T-helper 2 cell treated with Interferon-gamma antibody and Interleukin-4, amounts not matched to agents 5 μg/mL and 100 μg/mL, for 36 hours (primary cell): ENCODE measurements around the gene LRRC23.
A peak's percentile ranks its signal among the peaks of the same experiment; 100 is the strongest.

Experiments
- DNase-seq: peaks from one replicate; pipeline ENCODE4 v3.0.0; 2021; ENCODE audit warnings: low spot score
- H3K27ac Mint-ChIP-seq: one replicate; pipeline ENCODE4 v1.8.0; 2021; ENCODE audit warnings: mild to moderate bottlenecking, mixed read lengths
- H3K27me3 Mint-ChIP-seq: one replicate; pipeline ENCODE4 v1.8.0; 2021; ENCODE audit warnings: low read depth, mixed read lengths
- H3K36me3 Mint-ChIP-seq: one replicate; pipeline ENCODE4 v1.8.0; 2021; ENCODE audit warnings: low read depth, mixed read lengths
- H3K4me1 Mint-ChIP-seq: one replicate; pipeline ENCODE4 v1.8.0; 2021; ENCODE audit warnings: low read depth, mixed read lengths
- H3K4me3 Mint-ChIP-seq: one replicate; pipeline ENCODE4 v1.8.0; 2022; ENCODE audit warnings: mild to moderate bottlenecking, moderate library complexity, mixed read lengths
- H3K9me3 Mint-ChIP-seq: one replicate; pipeline ENCODE4 v1.8.0; 2021; ENCODE audit warnings: mixed read lengths

LRRC23 gene

GRCh38 chr12:6954316-6955107 is 49.9 kb downstream of the LRRC23 start:
- Mint-ChIP-seq H3K36me3 (peaks cover 73% of the 10 kb centered on the region), H3K27ac (peak overlapping the region; percentile 93), H3K4me3 (peak overlapping the region; percentile 98), H3K27me3 (no peaks in the 10 kb centered on the region), H3K9me3 (no peaks in the 10 kb centered on the region), H3K4me1 (peaks cover 70% of the 10 kb centered on the region)
- DNase-seq, result no peak

GRCh38 chr12:6955108-6956020 is 50.7 kb downstream of the LRRC23 start:
- H3K9me3 Mint-ChIP-seq, result no peaks in the 10 kb centered on the region
- H3K27me3 Mint-ChIP-seq, result no peaks in the 10 kb centered on the region
- peaks cover 65% of the 10 kb centered on the region for H3K4me1 Mint-ChIP-seq
- H3K4me3 Mint-ChIP-seq, result peak overlapping the region; percentile 98
- H3K27ac Mint-ChIP-seq, result peak overlapping the region; percentile 93
- no peak for DNase-seq
- H3K36me3 Mint-ChIP-seq, result peaks cover 78% of the 10 kb centered on the region

GRCh38 chr12:6956021-6956727 is 51.6 kb downstream of the LRRC23 start:
- no peaks in the 10 kb centered on the region for H3K27me3 Mint-ChIP-seq
- H3K4me3 Mint-ChIP-seq, result peak overlapping the region; percentile 59
- no peak for DNase-seq
- H3K36me3 Mint-ChIP-seq, result peaks cover 82% of the 10 kb centered on the region
- peak overlapping the region; percentile 83 for H3K27ac Mint-ChIP-seq
- no peaks in the 10 kb centered on the region for H3K9me3 Mint-ChIP-seq
- peaks cover 65% of the 10 kb centered on the region for H3K4me1 Mint-ChIP-seq

DNA sequence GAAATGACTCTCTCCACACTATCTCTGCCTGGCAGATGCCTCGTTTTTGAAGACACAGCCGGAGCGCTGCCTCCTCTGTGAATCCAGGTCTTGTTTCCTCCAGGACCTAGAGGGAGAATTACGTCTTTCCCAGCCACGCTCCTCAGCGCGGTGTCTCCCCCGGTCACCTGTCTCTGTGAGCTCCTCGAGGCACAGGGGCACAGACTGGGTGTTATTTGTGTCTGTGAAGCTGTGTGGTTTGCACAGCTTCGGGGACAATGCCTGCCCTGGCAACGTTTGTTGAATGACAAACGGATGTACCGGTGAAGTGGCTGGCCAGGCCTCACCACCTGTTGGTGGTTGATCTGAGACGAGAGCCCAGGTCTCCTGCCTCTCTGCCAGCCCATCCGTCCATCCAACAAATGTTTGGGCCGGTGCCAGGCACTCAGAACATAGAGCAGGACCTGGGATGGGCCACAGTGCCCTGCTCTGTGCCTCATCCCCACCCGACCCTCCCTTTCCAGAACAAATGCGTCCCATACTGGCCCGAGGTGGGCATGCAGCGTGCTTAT is 52.6 kb downstream of the LRRC23 start:
- no peak for DNase-seq
- H3K36me3 Mint-ChIP-seq, result peaks cover 85% of the 10 kb centered on the region
- no peaks in the 10 kb centered on the region for H3K9me3 Mint-ChIP-seq
- H3K4me1 Mint-ChIP-seq, result peaks cover 76% of the 10 kb centered on the region
- H3K27me3 Mint-ChIP-seq, result no peaks in the 10 kb centered on the region
- peak overlapping the region; percentile 59 for H3K4me3 Mint-ChIP-seq
- peak overlapping the region; percentile 83 for H3K27ac Mint-ChIP-seq

- H3K36me3 Mint-ChIP-seq, result peaks cover 79% of the 10 kb centered on the region
- peaks cover 74% of the 10 kb centered on the region for H3K4me1 Mint-ChIP-seq
- peak overlapping the region; percentile 97 for H3K27ac Mint-ChIP-seq
- no peaks in the 10 kb centered on the region for H3K27me3 Mint-ChIP-seq
- H3K9me3 Mint-ChIP-seq, result no peaks in the 10 kb centered on the region
- peak overlapping the region; percentile 85 for H3K4me3 Mint-ChIP-seq
- DNase-seq, result no peak
Observed at GRCh38 chr12:6957741-6958608, 53.4 kb downstream of the LRRC23 start.

DNA sequence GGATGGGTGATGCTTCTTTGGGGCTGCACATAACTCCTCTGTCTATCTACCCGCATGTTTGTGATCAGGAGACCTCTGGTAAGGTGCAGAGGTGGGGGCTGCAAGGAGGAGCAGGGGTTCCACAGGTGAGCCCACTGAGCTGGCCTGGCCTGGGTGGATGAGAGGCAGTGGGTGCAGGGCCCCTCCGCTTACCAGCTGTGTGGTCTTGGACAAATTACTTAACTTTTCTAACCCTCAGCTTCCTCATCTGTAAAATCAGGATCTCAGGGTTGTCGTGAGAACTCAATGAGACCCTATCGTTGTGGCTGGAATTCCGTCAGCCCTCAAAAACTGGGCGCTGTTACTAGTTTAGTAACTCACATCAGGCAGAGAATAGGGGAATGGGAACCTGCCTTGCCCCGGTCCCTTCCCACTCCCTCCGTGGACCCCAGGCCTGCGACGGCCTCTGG is 54.0 kb downstream of the LRRC23 start:
- peaks cover 74% of the 10 kb centered on the region for H3K36me3 Mint-ChIP-seq

DNA sequence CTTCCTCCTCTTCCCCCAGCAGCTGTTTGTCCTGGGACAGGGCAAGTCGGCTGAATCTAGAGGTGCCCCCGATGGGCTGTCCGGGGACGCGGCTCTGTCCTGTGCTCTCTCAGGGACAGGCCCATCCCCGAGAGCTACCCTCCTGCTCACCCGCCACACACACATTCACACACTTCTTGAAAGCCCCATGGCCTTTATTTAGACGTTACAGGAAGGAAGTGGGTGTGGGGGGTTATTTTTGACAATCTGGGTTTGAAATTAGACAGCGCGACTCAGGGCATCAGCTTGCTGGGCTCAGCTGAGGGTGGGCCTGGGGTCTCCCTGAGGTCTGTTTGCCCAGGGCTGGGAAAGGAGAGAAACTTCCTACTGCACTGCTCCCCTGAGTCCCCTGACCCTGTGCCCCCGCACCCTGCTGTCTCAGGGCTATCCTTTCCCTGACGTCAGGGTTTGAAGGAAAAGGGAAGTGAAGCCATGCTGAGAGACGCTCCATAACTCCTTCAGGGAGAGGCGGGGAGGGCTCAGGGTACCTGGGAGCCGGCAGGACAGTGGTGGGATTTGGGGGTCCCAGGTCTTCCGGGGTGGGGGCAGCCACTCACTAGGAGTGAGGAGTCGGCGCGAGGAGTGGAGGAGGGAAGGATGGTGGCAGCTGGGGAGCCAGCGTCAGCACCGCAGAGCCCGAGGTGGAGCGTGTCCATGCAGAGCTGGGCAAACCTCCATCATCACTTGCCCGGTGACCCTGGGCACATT is 54.6 kb downstream of the LRRC23 start:
- H3K27ac Mint-ChIP-seq, result peak overlapping the region; percentile 97
- peaks cover 66% of the 10 kb centered on the region for H3K4me1 Mint-ChIP-seq
- no peaks in the 10 kb centered on the region for H3K9me3 Mint-ChIP-seq
- peaks cover 69% of the 10 kb centered on the region for H3K36me3 Mint-ChIP-seq
- peak; percentile 75 for DNase-seq
- H3K4me3 Mint-ChIP-seq, result peak overlapping the region; percentile 85
- H3K27me3 Mint-ChIP-seq, result no peaks in the 10 kb centered on the region

More for the DNA sequence above, 54.0 kb downstream of the LRRC23 start:
- Mint-ChIP-seq H3K9me3 (no peaks in the 10 kb centered on the region), H3K27ac (peak overlapping the region; percentile 97), H3K4me1 (peaks cover 70% of the 10 kb centered on the region), H3K4me3 (peak overlapping the region; percentile 85), H3K27me3 (no peaks in the 10 kb centered on the region)
- DNase-seq, result no peak

DNA sequence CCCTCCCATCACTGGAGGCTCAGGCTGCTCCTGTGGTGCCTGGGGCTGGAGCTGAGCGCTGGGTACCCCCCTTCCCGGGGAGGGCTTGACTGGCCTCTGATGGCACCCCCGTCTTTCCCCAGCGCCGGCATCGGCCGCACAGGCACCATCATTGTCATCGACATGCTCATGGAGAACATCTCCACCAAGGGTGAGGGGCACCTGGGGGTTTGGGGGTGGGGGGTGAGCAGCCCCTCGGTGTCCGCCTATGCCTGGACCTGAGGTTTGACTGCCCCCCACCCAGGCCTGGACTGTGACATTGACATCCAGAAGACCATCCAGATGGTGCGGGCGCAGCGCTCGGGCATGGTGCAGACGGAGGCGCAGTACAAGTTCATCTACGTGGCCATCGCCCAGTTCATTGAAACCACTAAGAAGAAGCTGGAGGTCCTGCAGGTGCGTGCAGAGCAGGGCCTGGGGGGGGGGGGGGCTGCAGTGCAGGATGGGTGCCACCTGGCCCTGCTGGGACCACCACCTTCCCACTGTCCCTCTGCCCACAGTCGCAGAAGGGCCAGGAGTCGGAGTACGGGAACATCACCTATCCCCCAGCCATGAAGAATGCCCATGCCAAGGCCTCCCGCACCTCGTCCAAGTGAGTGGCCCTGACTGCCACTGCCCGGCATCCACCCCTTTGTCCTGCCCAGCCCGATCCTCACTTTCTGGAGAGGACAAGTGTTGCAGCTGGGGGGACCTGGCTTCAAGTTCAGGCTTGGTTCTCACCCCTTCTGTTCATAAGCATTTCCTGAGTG is 55.4 kb downstream of the LRRC23 start:
- Mint-ChIP-seq H3K27me3 (no peaks in the 10 kb centered on the region), H3K9me3 (no peaks in the 10 kb centered on the region), H3K4me3 (peak overlapping the region; percentile 85), H3K36me3 (peaks cover 69% of the 10 kb centered on the region), H3K4me1 (peaks cover 65% of the 10 kb centered on the region), H3K27ac (peak overlapping the region; percentile 97)
- no peak for DNase-seq

DNA sequence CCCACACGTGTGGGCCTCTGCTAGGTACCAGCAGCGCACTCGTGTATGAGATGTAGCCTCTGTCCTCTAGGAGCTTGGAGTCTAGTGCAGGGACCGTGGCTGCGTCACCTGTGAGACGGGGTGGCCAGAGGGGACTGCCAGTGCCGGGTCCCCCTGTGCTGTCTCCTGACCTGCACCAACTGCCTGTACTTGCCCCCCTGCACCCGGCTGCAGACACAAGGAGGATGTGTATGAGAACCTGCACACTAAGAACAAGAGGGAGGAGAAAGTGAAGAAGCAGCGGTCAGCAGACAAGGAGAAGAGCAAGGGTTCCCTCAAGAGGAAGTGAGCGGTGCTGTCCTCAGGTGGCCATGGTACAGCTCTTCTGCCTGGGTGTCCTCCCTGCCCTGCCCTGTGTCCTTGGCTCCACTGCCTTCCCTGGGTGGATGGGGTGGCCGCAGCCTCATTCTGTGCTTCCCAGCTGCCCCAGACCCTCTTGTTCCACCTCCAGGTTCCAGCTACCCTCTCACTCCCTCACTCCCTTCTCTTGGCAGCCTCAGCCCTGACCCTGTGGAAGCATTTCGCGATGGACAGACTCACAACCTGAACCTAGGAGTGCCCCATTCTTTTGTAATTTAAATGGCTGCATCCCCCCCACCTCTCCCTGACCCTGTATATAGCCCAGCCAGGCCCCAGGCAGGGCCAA is 56.1 kb downstream of the LRRC23 start:
- peaks cover 68% of the 10 kb centered on the region for H3K4me1 Mint-ChIP-seq
- peak overlapping the region; percentile 97 for H3K27ac Mint-ChIP-seq
- no peaks in the 10 kb centered on the region for H3K9me3 Mint-ChIP-seq
- H3K27me3 Mint-ChIP-seq, result no peaks in the 10 kb centered on the region
- peaks cover 69% of the 10 kb centered on the region for H3K36me3 Mint-ChIP-seq
- peak overlapping the region; percentile 85 for H3K4me3 Mint-ChIP-seq
- DNase-seq, result no peak

DNA sequence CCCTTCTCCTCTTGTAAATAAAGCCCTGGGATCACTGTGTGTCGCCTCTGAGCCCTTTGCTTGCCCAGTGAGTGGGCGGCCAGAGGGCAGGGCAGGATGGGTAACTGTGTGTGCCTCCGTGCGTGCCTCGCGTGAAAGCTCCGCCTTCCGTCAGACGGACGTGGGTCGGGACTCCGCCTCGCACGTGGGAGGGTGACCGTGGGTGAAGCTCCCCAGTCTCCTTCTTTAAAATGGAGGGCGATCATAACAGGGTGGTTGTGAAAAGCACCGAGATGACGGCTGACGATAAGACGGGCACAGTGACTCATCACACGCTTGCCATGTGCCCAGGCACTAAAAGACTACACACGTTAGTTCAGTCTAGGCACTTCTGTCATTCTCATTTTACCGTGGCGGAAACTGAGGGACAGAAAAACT is 56.7 kb downstream of the LRRC23 start:
- no peaks in the 10 kb centered on the region for H3K9me3 Mint-ChIP-seq
- peak; percentile 94 for DNase-seq
- H3K27ac Mint-ChIP-seq, result peak overlapping the region; percentile 97
- H3K27me3 Mint-ChIP-seq, result no peaks in the 10 kb centered on the region
- H3K4me3 Mint-ChIP-seq, result peak overlapping the region; percentile 85
- peaks cover 65% of the 10 kb centered on the region for H3K4me1 Mint-ChIP-seq
- H3K36me3 Mint-ChIP-seq, result peaks cover 70% of the 10 kb centered on the region

GRCh38 chr12:6961695-6962284 is 57.2 kb downstream of the LRRC23 start:
- H3K27ac Mint-ChIP-seq, result peak overlapping the region; percentile 97
- DNase-seq, result peak; percentile 58
- peaks cover 70% of the 10 kb centered on the region for H3K36me3 Mint-ChIP-seq
- H3K4me1 Mint-ChIP-seq, result peaks cover 63% of the 10 kb centered on the region
- no peaks in the 10 kb centered on the region for H3K9me3 Mint-ChIP-seq
- no peaks in the 10 kb centered on the region for H3K27me3 Mint-ChIP-seq
- H3K4me3 Mint-ChIP-seq, result peak overlapping the region; percentile 85
